Lower leg skin (tissue), 4 donors: Measurements from ENCODE around the gene SHC1. TPM values are rescaled to one million over a fixed set of nuclear protein-coding genes. Genes with fewer than 3 reads are reported as not detected.
"Not testable (repeated sequence)": the region's sequence is repeated elsewhere in the genome, so short reads cannot be mapped to it uniquely, and the experiment has no call there.

ENCODE experiments used
- DNase-seq, 2 donors: peaks; one replicate each; pipeline ENCODE4 v3.0.0-alpha.2; 2019; ENCODE audit warnings: low spot score in 2 of 2
- H3K4me3 ChIP-seq: fragments of 200-600 bp; sonication (generic); 2 replicates; pipeline ENCODE4 v1.5.1; 2017; ENCODE audit warnings: mild to moderate bottlenecking, low read depth; ENCODE audit not compliant: poor library complexity, severe bottlenecking
- POLR2A ChIP-seq, 2 donors: fragments of 450-650 bp; IDR thresholded peaks; one replicate each; pipeline ENCODE4 v1.6.1; 2016 to 2017; ENCODE audit warnings: antibody characterized with exemption in 2 of 2, mild to moderate bottlenecking in 1 of 2, moderate library complexity in 1 of 2
- WGBS, 2 donors: methylation state at CpG; one replicate each; pipeline ENCODE4 v1.1.5; 2018; 5-methylcytosine and 5-hydroxymethylcytosine counted together
- intact Hi-C: fragments of 100-400 bp; cut with DNase I; formaldehyde crosslinking; loops from one replicate; pipeline ENCODE4 v1.15.0; 2023; ENCODE audit warnings: low total_unique reads
- total RNA-seq, 4 donors: library from RNA; depleted of rRNA; stranded (reverse); fragments of >200 nt; gene quantifications; one replicate each; pipeline ENCODE4 v1.1.0, GENCODE V29; 2016
- TF ChIP-seq, protein P1 (sequence below), 3 donors: fragments of 450-650 bp; IDR thresholded peaks; one replicate each; pipeline ENCODE4 v1.5.1; 2016; ENCODE audit warnings: antibody characterized with exemption in 3 of 3, mild to moderate bottlenecking in 3 of 3, moderate library complexity in 2 of 3

The SHC1 gene
- total RNA-seq, 4 donors from 2014 or later, result 45.4 to 68.9 (median 66.4) TPM

DNA sequence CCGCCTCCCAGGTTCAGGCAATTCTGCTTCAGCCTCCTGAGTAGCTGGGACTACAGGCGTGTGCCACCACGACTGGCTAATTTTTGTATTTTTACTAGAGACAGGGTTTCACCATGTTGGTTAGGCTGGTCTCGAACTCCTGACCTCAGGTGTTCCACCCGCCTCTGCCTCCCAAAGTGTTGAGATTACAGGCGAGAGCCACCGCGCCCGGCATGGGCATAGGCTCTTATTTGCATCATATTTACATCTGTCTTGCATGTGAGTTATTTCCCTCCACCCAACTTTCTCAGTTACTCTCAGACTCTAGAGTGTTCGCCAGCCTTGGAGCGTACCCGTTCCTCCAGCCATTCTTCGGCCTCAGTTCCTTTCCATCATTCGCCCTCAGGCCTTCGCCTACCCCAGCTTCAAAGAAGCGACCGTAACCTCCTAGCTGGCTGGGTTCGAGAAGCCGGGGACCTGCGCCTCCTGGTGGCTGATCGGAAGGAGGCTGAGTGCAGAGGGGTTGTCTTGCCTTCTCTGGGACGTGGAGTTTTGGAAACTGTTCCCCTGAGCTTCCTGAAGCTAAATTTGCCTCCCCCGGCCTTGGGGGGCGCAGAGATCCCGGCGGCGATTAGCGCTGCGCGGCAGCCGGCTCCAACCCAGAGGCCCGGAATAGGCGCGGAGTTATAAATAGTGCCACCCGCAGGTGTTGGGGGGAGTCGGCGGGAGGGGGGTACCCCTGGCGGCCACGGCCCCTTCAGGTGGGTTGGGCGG is 28.4 kb upstream of the SHC1 start:
- WGBS, 2 donors, result 12 to 13% methylated on average over 28 to 31 of the region's 40 CpGs
- DNase-seq, result peak in 1 of 2 donors; percentile 93
- intact Hi-C loops, result no loop called here
- TF ChIP-seq, protein P1, sequence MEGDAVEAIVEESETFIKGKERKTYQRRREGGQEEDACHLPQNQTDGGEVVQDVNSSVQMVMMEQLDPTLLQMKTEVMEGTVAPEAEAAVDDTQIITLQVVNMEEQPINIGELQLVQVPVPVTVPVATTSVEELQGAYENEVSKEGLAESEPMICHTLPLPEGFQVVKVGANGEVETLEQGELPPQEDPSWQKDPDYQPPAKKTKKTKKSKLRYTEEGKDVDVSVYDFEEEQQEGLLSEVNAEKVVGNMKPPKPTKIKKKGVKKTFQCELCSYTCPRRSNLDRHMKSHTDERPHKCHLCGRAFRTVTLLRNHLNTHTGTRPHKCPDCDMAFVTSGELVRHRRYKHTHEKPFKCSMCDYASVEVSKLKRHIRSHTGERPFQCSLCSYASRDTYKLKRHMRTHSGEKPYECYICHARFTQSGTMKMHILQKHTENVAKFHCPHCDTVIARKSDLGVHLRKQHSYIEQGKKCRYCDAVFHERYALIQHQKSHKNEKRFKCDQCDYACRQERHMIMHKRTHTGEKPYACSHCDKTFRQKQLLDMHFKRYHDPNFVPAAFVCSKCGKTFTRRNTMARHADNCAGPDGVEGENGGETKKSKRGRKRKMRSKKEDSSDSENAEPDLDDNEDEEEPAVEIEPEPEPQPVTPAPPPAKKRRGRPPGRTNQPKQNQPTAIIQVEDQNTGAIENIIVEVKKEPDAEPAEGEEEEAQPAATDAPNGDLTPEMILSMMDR (IDR thresholded peaks at IDR 0.05), result peak in 1 of 3 donors; percentile 53
- TF ChIP-seq POLR2A (IDR thresholded peaks at IDR 0.05), result no peak
- H3K4me3 ChIP-seq, result no peak overlapping the region

DNA sequence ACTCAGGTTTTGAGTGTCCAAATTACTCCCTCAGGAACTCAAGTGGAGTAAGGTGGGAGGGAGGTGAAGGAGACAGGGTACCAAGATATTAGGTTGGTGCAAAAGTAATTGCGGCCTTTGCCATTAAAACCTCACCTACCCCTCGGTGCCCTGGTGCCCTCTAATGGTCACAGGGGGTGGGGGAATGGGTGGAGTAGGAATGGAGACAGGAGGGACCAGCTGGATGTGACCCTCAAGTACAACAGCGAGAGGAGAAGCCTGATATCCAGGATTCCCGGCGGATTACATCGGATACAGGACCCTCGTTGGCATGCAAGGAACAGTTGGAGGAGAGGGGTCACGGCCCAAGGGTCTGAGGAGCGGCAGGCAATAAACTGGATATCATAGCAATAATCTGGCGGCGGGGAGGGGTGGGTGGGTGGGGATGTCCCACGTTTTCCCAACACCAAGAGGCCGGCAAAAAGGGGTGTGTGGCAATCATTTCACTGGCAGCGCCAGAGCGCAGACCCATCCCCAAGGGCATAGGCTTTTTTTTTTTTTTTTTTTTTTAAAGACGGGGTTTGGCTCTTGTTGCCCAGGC is 27.7 kb upstream of the SHC1 start:
- intact Hi-C loops, result no loop called here
- peak; percentile 19 to 85 for DNase-seq
- TF ChIP-seq, protein P1 (IDR thresholded peaks at IDR 0.05), result no peak
- TF ChIP-seq POLR2A (IDR thresholded peaks at IDR 0.05), result no peak
- WGBS, 2 donors, result 69 to 71% methylated on average over 16 of the region's 16 CpGs
- H3K4me3 ChIP-seq, result no peak overlapping the region

DNA sequence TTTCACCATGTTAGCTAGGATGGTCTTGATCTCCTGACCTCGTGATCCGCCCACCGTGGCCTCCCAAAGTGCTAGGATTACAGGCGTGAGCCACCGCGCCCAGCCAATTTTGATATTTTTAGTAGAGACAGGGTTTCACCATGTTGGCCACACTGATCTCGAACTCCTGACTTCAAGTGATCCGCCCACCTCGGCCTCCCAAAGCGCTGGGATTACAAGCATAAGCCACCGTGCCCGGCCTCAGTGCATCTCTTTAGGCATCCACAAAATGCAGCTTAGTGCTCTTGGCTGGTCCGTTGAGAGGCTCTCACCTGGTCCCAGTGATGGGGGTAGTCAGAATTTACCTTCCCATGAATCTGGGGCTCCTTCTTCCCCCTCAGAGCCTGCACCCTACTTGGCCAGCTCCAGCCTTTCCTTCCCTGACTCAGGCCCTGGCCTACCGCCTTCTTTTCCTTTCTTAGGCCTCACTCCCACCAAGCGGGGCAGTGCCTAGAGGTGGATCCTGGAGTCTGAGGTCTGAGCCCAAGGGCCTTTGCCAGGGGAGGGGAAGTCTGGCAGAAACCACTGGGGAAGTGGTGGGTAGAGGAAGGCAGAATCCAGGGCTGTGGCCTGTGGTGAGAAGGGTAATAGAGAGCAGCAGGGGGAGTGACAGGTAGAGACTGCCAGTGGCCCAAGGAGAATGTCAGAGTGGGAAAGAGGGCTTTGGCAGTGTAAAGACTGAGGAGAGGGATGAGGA is 26.6 kb upstream of the SHC1 start:
- WGBS, 2 donors, result 81 to 83% methylated on average over 15 of the region's 15 CpGs
- intact Hi-C loops, result no loop called here
- no peak for TF ChIP-seq POLR2A (IDR thresholded peaks at IDR 0.05)
- TF ChIP-seq, protein P1 (IDR thresholded peaks at IDR 0.05), result no peak
- H3K4me3 ChIP-seq, result no peak overlapping the region
- DNase-seq, result peak in 1 of 2 donors; percentile 79

DNA sequence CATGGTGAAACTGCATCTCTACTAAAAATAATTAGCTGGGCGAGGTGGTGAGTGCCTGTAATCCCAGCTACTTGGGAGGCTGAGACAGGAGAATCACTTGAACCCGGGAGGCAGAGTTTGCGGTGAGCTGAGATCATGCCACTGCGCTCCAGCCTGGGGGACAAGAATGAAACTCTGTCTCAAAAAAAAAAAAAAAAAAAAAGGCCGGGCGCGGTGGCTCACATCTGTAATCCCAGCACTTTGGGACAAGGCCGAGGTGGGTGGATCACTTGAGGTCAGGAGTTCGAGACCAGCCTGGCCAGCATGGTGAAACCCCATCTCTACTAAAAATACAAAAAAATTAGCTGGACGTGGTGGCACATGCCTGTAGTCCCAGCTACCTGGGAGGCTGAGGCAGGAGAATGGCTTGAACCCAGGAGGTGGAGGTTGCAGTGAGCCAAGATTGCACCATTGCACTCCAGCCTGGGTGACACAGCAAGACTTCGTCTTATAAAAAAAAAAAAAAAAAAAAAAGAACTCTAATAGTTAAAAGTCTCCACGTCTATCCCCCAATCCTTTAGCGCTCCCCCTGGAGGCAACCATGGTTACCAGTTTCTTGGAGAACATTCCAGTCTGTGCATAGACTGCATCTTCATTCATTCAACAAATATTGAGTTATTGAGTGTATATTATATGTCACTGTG is 24.9 kb upstream of the SHC1 start:
- DNase-seq, result peak in 1 of 2 donors; percentile 15
- WGBS, 2 donors, result 49 to 59% methylated on average over 13 of the region's 13 CpGs
- intact Hi-C loops, H3K4me3 ChIP-seq: not testable (repeated sequence)

DNA sequence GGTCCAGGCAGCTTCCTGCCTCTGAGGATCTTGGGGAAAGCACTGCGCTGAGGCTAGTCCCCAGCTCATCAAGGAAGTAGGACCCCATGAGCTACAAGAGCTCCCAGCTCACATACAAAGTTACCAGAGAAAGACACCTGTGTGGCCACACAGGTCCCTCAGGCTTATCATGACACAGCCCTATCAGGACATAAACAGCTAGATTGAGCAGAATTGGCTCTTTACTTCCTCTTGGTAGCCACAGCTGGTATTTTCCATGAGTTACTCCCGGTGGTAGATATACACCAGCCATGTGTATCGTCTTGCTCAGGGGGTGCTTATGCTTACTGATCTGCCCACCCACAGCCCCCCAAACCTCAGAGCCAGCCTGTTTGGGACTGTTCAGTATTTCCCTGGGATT is 24.0 kb upstream of the SHC1 start:
- intact Hi-C loops, result no loop called here
- TF ChIP-seq, protein P1 (IDR thresholded peaks at IDR 0.05), result no peak
- TF ChIP-seq POLR2A (IDR thresholded peaks at IDR 0.05), result no peak

DNA sequence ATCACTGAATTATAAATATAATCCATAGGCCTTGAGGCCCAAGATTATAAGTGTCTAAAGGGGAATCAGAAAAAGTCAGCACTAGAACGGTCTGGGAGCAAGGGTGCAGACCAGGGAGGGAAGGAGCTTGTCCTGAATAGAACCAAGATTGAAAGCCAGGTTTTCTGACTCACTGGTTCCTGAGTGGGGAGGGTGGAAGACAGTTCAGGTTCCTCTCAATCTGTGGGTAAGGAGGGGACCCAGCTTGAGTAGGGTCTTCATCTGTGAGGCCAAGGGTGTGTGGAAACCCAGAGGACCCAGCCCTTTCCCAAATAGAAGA is 23.7 kb upstream of the SHC1 start:
- H3K4me3 ChIP-seq, result no peak overlapping the region
- WGBS, 2 donors, result 29% methylated on average over 1 of the region's 1 CpG
- TF ChIP-seq, protein P1 (IDR thresholded peaks at IDR 0.05), result no peak
- no peak for TF ChIP-seq POLR2A (IDR thresholded peaks at IDR 0.05)
- no peak for DNase-seq
- intact Hi-C loops, result no loop called here

More for the DNA sequence above, 24.0 kb upstream of the SHC1 start:
- no peak overlapping the region for H3K4me3 ChIP-seq
- no peak for DNase-seq
- 72 to 73% methylated on average over 3 of the region's 3 CpGs for WGBS, 2 donors
